ENCODE results near the gene UBE3C. TPM values are rescaled to one million over a fixed set of nuclear protein-coding genes. Genes with fewer than 3 reads are reported as not detected.

UBE3C gene
- total RNA-seq, 1 donor from 2014 or later = 85.7 TPM

DNA sequence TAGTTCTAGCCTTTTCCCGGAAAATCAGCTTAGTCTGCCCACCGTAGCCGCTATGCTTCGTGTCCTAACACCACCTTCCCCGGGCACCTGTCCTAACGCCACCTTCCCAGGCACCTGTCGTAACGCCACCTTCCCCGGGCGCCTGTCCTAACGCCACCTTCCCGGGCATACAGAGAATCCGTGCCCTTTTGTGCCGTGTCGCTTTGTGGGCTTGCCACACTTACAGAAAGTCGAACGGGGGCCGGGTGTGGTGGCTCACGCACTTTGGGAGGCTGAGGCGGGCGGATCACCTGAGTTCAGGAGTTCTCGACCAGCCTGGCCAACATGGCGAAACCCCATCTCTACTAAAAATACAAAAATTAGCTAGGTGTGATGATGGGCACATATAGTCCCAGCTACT, 124.4 kb downstream of the UBE3C start:
- H3K4me1 Mint-ChIP-seq (ENCODE audit: low read depth) = no peaks in the 10 kb centered on the region
- intact Hi-C loops (cut with micrococcal nuclease) = no loop called here
- H3K4me3 Mint-ChIP-seq (ENCODE audit: low read depth) = no peak overlapping the region
- no peak for DNase-seq (ENCODE audit: low spot score)
- peaks cover 55% of the 10 kb centered on the region for H3K36me3 Mint-ChIP-seq (ENCODE audit: low read depth)
- H3K9me3 Mint-ChIP-seq = no peaks in the 10 kb centered on the region
- H3K27ac Mint-ChIP-seq = no peak overlapping the region
- H3K27me3 Mint-ChIP-seq (ENCODE audit: low read depth) = no peaks in the 10 kb centered on the region

DNA sequence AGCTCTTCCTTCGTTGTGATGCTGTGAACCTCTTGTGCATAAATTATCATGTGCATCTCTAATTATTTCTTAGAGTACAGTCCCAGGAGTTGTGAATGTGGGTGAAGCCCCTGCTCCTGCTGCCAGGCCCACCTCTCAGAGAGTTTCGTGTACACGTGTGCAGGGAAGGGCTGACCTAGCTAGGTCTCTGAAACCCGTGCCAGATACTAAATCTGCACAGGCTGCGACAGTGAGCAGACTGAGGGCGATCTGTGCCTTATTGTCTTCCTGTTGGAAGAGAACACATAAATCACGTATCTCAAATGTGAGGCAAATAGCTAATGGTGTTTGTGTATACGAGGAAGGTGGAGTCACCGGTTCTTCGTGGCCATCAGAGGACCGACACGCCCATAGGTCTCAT, 126.3 kb downstream of the UBE3C start:
- H3K4me3 Mint-ChIP-seq (ENCODE audit: low read depth) = no peak overlapping the region
- intact Hi-C loops (cut with micrococcal nuclease) = no loop called here
- peaks cover 54% of the 10 kb centered on the region for H3K36me3 Mint-ChIP-seq (ENCODE audit: low read depth)
- H3K4me1 Mint-ChIP-seq (ENCODE audit: low read depth) = peaks cover 5% of the 10 kb centered on the region
- H3K9me3 Mint-ChIP-seq = no peaks in the 10 kb centered on the region
- DNase-seq (ENCODE audit: low spot score) = no peak
- no peak overlapping the region for H3K27ac Mint-ChIP-seq
- no peaks in the 10 kb centered on the region for H3K27me3 Mint-ChIP-seq (ENCODE audit: low read depth)

DNA sequence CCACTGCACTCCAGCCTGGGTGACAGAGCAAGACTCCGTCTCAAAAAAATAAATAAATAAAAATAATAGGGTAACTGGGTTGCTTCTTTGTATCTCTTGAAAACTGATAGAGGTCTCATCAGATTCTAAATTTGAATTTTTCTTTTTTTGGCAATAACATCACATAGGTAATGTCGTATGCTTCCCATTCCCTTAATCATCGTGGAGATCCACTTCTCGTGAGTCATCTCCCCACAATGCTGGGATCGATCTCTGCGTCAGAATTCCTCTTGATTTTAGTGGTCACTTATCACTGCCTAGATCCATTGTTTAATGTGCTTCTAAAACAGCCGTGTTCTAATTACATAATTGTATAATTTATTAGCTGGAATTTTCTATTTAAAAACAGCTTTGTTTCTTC, 127.5 kb downstream of the UBE3C start:
- DNase-seq (ENCODE audit: low spot score) = no peak
- Mint-ChIP-seq H3K27ac (no peak overlapping the region), H3K9me3 (no peaks in the 10 kb centered on the region), H3K27me3 (ENCODE audit: low read depth) (no peaks in the 10 kb centered on the region), H3K36me3 (ENCODE audit: low read depth) (peaks cover 57% of the 10 kb centered on the region), H3K4me1 (ENCODE audit: low read depth) (peaks cover 5% of the 10 kb centered on the region), H3K4me3 (ENCODE audit: low read depth) (no peak overlapping the region)
- intact Hi-C loops (cut with micrococcal nuclease) = no loop called here

DNA sequence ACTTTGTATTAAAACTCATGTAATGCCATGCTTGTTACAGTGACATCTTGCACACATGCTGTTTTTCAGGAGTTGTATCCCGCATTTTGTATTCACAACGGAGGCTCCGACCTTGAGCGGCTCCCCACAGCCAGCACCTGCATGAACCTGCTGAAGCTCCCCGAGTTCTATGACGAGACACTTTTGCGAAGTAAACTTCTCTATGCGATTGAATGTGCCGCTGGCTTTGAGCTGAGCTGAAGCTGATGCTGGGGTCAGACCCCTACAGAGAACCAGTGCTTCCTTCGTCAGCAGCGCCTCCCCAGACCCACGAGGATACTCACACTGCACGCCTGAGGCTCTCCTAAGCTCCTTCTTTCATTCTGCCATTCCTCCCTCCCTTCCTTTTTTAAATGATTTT, 128.8 kb downstream of the UBE3C start:
- no peak for DNase-seq (ENCODE audit: low spot score)
- Mint-ChIP-seq H3K36me3 (ENCODE audit: low read depth) (peaks cover 55% of the 10 kb centered on the region), H3K4me3 (ENCODE audit: low read depth) (no peak overlapping the region), H3K27ac (no peak overlapping the region), H3K4me1 (ENCODE audit: low read depth) (peaks cover 5% of the 10 kb centered on the region), H3K9me3 (no peaks in the 10 kb centered on the region), H3K27me3 (ENCODE audit: low read depth) (no peaks in the 10 kb centered on the region)
- intact Hi-C loops (cut with micrococcal nuclease) = no loop called here

DNA sequence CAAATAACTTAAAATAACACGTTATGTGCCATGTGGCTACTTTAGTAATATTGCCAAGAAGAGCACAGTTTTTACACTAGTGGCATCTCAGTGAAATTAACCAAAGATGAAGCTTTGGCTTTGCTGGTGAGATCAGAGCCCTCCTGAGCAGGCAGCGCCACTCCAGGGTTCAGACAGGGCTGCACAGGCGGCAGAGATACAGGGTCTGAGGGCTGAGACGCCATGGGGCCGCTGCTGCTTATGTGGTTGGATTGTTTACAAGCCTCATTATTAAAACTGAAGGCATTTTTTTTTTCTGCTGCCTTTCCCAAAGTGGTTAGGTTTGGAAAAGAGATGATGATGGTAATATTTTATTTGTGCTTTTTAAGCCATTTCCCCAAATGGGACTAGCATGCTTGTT, 129.2 kb downstream of the UBE3C start:
- Mint-ChIP-seq H3K4me3 (ENCODE audit: low read depth) (no peak overlapping the region), H3K9me3 (no peaks in the 10 kb centered on the region), H3K36me3 (ENCODE audit: low read depth) (peaks cover 53% of the 10 kb centered on the region), H3K27me3 (ENCODE audit: low read depth) (no peaks in the 10 kb centered on the region), H3K27ac (no peak overlapping the region), H3K4me1 (ENCODE audit: low read depth) (peaks cover 5% of the 10 kb centered on the region)
- intact Hi-C loops (cut with micrococcal nuclease) = no loop called here
- no peak for DNase-seq (ENCODE audit: low spot score)

DNA sequence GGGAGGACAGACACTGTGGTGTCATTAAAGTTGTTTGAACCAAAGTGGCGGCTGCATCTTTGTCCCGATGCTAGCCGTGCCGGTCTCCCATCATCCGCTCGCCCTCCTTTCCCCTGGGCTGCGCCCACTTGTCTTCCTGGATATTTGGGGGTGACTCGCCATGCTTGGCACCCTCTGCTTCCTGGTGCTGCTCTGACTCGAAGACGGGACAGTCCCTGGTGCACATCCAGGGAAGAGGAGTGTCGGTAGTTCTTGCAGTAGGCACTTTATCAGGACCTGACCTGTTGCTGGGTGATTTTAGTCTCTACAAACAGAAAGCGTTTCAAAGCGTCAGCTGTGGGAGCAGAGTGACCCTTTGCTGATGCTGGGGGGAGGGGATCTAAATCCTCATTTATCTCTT, 129.8 kb downstream of the UBE3C start:
- H3K27me3 Mint-ChIP-seq (ENCODE audit: low read depth) = no peaks in the 10 kb centered on the region

DNA sequence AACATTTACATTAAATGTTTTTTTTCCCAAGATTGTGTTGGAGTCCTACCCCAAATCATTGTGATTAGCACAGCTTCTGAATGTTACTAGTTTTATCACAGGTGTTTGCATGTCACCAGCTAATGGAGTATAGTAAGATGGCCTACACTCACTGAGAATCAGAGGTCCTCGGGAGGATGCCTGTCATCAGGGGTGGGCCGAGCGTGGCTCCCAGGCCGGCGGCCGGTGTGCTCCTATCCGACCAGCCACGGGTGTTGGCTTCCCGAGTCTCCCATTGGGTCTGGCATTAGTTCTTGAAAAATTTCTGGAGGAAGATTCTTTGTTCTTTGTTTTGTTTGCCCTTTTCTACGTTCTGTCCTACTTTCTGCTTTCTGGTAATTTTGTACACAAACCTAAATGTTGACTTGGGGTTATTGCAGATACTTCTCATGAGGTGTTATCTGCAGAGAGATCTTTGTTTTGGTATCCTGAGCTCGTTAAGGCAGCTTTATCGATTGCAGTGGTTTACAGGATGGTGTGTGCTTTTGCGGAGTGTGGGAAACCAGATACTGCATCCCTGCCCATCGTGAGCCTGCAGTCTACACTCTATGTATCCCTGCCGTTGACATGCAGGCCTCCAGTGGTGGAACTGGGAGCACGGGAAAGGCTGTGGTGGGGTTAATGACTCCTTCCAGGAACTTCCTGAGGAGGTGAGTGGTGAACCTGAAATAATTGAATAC, 130.8 kb downstream of the UBE3C start:
- no peak for DNase-seq (ENCODE audit: low spot score)
- Mint-ChIP-seq H3K9me3 (no peaks in the 10 kb centered on the region), H3K36me3 (ENCODE audit: low read depth) (peaks cover 51% of the 10 kb centered on the region), H3K27ac (no peak overlapping the region), H3K4me3 (ENCODE audit: low read depth) (no peak overlapping the region), H3K27me3 (ENCODE audit: low read depth) (no peaks in the 10 kb centered on the region), H3K4me1 (ENCODE audit: low read depth) (peaks cover 6% of the 10 kb centered on the region)
- intact Hi-C loops (cut with micrococcal nuclease) = no loop called here

More for the DNA sequence above, 129.8 kb downstream of the UBE3C start:
- H3K36me3 Mint-ChIP-seq (ENCODE audit: low read depth) = peaks cover 54% of the 10 kb centered on the region
- H3K27ac Mint-ChIP-seq = no peak overlapping the region
- intact Hi-C loops (cut with micrococcal nuclease) = no loop called here
- no peaks in the 10 kb centered on the region for H3K9me3 Mint-ChIP-seq
- DNase-seq (ENCODE audit: low spot score) = no peak
- H3K4me1 Mint-ChIP-seq (ENCODE audit: low read depth) = peaks cover 5% of the 10 kb centered on the region
- H3K4me3 Mint-ChIP-seq (ENCODE audit: low read depth) = no peak overlapping the region

DNA sequence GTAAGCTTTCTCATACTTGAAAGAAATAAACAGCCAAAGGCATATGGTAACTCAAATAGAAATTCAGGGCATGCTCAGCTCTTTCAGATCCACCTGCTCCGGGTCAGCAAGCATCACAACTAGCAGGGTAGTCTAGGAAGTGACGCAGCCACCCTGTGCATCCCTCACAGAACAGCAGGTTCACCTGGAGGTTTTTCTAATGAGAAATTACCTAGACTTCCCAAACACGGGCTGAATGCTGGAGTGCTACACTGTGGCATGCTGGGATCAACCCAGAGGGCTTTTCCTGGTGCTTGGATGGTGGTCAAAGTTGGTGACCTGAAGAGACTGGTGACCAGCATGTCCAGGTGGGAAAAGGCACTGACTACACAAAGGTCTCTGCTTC, 131.3 kb downstream of the UBE3C start:
- Mint-ChIP-seq H3K4me1 (ENCODE audit: low read depth) (peaks cover 6% of the 10 kb centered on the region), H3K36me3 (ENCODE audit: low read depth) (peaks cover 48% of the 10 kb centered on the region), H3K27ac (no peak overlapping the region), H3K9me3 (no peaks in the 10 kb centered on the region), H3K27me3 (ENCODE audit: low read depth) (no peaks in the 10 kb centered on the region), H3K4me3 (ENCODE audit: low read depth) (no peak overlapping the region)
- no peak for DNase-seq (ENCODE audit: low spot score)
- intact Hi-C loops (cut with micrococcal nuclease) = no loop called here

DNA sequence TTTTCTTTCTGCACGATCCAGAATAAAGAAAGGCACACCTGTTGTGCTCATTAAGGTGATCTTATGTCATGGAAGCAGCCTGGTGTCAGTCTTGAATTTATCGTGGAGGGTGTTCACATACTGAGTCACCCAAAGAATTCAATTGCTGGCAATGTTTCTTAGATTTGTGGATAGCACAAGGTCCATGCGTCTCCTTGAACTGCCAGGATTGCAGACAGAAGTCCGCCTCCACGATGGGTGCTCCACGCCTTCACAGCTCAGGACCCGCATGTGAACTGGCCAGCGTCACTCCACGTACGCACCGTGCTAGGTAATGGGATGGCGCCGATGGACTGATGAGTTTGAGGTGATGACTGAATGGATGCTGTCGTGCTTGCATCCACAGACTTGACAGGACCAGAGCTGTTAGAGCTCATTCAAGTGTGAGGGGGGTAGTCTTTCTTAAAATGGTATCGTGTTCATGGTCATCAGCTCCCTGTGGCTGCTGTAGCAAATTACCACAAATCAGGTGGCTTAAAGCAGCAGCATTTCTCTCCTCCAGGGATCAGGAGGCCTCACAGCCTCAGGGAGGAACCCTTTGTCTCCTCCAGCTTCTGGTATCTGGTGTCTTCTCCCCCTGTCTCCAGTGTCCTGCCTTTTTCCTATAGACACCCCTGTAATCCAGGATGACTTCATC, 132.7 kb downstream of the UBE3C start:
- Mint-ChIP-seq H3K27me3 (ENCODE audit: low read depth) (no peaks in the 10 kb centered on the region), H3K4me3 (ENCODE audit: low read depth) (no peak overlapping the region), H3K27ac (peak overlapping the region; percentile 59), H3K9me3 (no peaks in the 10 kb centered on the region), H3K36me3 (ENCODE audit: low read depth) (peaks cover 37% of the 10 kb centered on the region), H3K4me1 (ENCODE audit: low read depth) (peaks cover 9% of the 10 kb centered on the region)
- intact Hi-C loops (cut with micrococcal nuclease) = no loop called here
- DNase-seq (ENCODE audit: low spot score) = no peak

DNA sequence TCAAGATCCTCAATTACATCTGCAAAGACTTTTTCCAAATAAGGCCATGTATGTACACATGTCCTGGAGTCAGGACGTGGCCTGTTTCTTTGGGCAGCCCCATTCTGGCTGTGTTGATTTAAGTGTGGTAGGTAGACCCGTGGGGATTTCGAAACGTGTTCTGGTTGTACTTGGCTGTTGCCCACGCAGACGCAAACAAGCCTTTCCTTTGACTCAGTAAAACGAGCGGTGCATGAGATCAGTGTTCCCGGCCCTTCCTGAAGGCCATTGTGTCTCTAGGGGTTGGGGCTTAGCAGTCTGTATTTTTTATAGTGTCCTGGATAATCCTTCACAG, 133.2 kb downstream of the UBE3C start:
- DNase-seq (ENCODE audit: low spot score) = no peak
- no peak overlapping the region for H3K4me3 Mint-ChIP-seq (ENCODE audit: low read depth)
- H3K36me3 Mint-ChIP-seq (ENCODE audit: low read depth) = peaks cover 37% of the 10 kb centered on the region
- no peaks in the 10 kb centered on the region for H3K27me3 Mint-ChIP-seq (ENCODE audit: low read depth)
- H3K4me1 Mint-ChIP-seq (ENCODE audit: low read depth) = peaks cover 14% of the 10 kb centered on the region
- H3K9me3 Mint-ChIP-seq = no peaks in the 10 kb centered on the region
- H3K27ac Mint-ChIP-seq = peak overlapping the region; percentile 59
- intact Hi-C loops (cut with micrococcal nuclease) = loop anchor here (2.0 kb wide), 1 partner anchor 69 kb away; no protein-coding TSS in a partner anchor

DNA sequence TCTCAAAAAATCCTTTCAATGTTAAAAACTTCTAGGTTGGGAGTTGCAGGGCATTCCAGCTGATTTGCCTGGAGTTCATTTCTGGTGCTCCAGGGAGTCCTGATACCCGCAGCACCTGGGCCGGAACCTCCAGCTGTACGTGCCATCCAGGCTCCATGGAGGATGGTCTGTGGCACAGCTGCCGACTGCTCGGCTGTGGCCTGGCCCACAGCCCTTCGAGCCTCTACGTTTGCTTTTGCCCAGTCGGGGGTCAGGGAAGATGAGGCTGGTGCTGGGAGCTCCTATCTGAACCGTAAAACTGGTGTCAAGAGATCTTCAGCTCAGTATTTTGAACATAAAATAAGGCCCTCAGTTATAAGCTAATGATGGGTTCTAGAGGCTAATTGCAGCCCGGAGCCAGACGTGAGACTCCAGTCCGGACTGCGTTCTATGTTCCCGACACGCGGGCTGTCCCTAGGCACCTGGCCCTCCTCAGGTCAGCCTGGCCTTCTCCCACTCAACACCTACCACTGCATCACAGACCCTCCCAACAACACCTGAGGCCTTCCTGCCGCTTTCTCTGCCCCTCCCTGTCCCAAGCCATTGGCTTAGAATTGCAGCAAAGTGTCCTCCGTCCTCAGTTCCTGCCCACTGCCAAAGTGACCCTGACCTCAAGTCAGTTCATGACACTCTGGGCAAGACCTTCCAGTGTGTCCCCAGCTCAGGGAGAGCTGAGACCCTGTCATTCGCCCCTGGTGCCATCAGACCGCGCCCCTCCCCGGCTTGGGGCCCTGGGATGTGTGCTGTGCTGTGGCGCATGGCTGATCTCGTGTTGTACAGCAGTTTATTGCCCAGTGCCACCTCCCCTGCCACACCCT, 133.9 kb downstream of the UBE3C start:
- H3K4me1 Mint-ChIP-seq (ENCODE audit: low read depth) = peaks cover 18% of the 10 kb centered on the region
- no peaks in the 10 kb centered on the region for H3K9me3 Mint-ChIP-seq
- intact Hi-C loops (cut with micrococcal nuclease) = loop anchor here (2.0 kb wide), 1 partner anchor 68 kb away; no protein-coding TSS in a partner anchor
- H3K27ac Mint-ChIP-seq = no peak overlapping the region
- no peak for DNase-seq (ENCODE audit: low spot score)
- H3K36me3 Mint-ChIP-seq (ENCODE audit: low read depth) = peaks cover 33% of the 10 kb centered on the region
- no peak overlapping the region for H3K4me3 Mint-ChIP-seq (ENCODE audit: low read depth)
- no peaks in the 10 kb centered on the region for H3K27me3 Mint-ChIP-seq (ENCODE audit: low read depth)

DNA sequence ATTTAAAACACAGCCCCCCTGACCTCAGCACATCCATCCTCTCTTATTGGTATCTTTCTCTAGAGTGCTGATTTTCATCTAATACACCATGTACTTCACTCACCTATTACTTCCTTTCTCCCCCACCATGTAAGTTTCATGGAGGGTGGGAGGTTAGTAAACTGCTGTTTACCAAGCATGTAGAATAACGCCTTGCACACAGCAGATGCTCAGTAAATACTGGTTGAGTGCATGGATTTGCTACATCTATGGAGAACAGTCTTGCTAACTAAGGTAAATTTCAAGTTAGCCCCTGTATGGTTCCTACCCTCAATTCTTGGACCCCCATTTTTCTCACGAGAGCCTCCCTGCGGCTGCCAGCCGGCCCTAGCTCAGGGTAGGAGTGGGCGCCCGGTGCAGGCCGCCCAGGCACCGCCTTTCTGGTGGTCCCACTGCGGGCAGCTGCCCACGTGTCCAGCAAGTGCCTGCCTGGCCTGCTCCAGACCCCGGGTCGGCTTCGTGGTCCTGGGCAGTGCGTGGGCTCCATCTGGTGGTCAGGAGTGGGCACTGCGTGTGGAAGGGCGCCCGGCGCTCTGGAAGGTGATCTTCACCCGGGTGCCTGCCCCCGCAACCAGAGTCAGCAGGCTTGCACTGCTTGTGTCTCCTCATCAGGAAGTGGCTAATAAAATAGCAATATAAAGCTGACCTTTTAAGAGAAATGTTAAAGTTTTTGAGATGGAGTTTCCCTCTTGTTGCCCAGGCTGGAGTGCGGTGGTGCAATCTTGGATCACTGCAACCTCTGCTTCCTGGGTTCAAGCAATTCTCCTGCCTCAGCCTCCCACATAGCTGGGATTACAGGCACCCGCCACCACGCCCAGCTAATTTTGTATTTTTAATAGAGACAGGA, 134.7 kb downstream of the UBE3C start:
- peak; percentile 42 for DNase-seq (ENCODE audit: low spot score)
- Mint-ChIP-seq H3K27ac (no peak overlapping the region), H3K36me3 (ENCODE audit: low read depth) (peaks cover 25% of the 10 kb centered on the region), H3K4me3 (ENCODE audit: low read depth) (no peak overlapping the region), H3K9me3 (no peaks in the 10 kb centered on the region), H3K27me3 (ENCODE audit: low read depth) (peaks cover 2% of the 10 kb centered on the region), H3K4me1 (ENCODE audit: low read depth) (peaks cover 20% of the 10 kb centered on the region)
- intact Hi-C loops (cut with micrococcal nuclease) = loop anchor here (2.0 kb wide), 1 partner anchor 67 kb away; no protein-coding TSS in a partner anchor

Data from activated T-helper 2 cell treated with anti-CD3 and anti-CD28 coated beads, Interferon-gamma antibody, Interleukin-2, Interleukin-4, amounts not matched to agents 10 μg/mL and 5 μg/mL and 100 μg/mL, durations not matched to agents 14 hours and 24 hours and 36 hours (primary cell).